GM18909 (cell line): ENCODE results near the gene HSPA1L.
"Not testable (repeated sequence)": the region's sequence is repeated elsewhere in the genome, so short reads cannot be mapped to it uniquely, and the experiment has no call there.

Experiments
- ATAC-seq: cut with Tn5 transposase; IDR thresholded peaks from one replicate; pipeline ENCODE4 v1.9.1; 2021; ENCODE audit warnings: mild to moderate bottlenecking; ENCODE audit not compliant: unreplicated experiment, poor library complexity

The HSPA1L gene

GRCh38 chr6:31815025-31815838 lies at the start of gene HSPA1L, which contains the start of gene HSPA1A:
Gene HSPA1L, minus strand, starts transcription at chr6:31815283. Its CDS starts 3,311 bp downstream, at chr6:31811972.
Gene HSPA1A, plus strand, starts transcription at chr6:31815543. Its CDS starts 214 bp downstream, at chr6:31815757.
- ATAC-seq = peak; percentile 47

- ATAC-seq = no peak
Observed at GRCh38 chr6:31864818-31865204, 49.7 kb upstream of the HSPA1L start.

GRCh38 chr6:31864123-31864562 lies 49.1 kb upstream of the HSPA1L start:
- not testable (repeated sequence) for ATAC-seq

GRCh38 chr6:31862344-31863235 lies 47.5 kb upstream of the HSPA1L start, which contains the start of gene NEU1:
Gene NEU1, minus strand, starts transcription at chr6:31862821. Its CDS starts 45 bp downstream, at chr6:31862776.
- ATAC-seq = peak; percentile 92

GRCh38 chr6:31861919-31862343 lies 46.8 kb upstream of the HSPA1L start:
- ATAC-seq = no peak

GRCh38 chr6:31861150-31861549 lies 46.1 kb upstream of the HSPA1L start:
- no peak for ATAC-seq

GRCh38 chr6:31860349-31860748 lies 45.3 kb upstream of the HSPA1L start:
- no peak for ATAC-seq

GRCh38 chr6:31859923-31860322 lies 44.8 kb upstream of the HSPA1L start:
- no peak for ATAC-seq

- ATAC-seq = no peak
Observed at GRCh38 chr6:31858707-31859106, 43.6 kb upstream of the HSPA1L start.

- not testable (repeated sequence) for ATAC-seq
Observed at GRCh38 chr6:31857774-31858173, 42.7 kb upstream of the HSPA1L start.

- ATAC-seq = not testable (repeated sequence)
Observed at GRCh38 chr6:31851980-31852718, 37.1 kb upstream of the HSPA1L start.

GRCh38 chr6:31851485-31851832 lies 36.4 kb upstream of the HSPA1L start:
- ATAC-seq = no peak

GRCh38 chr6:31850765-31851484 lies 35.8 kb upstream of the HSPA1L start:
- ATAC-seq = no peak

- ATAC-seq = no peak
Observed at GRCh38 chr6:31847276-31847978, 32.3 kb upstream of the HSPA1L start.

GRCh38 chr6:31844507-31844906 lies 29.4 kb upstream of the HSPA1L start:
- no peak for ATAC-seq

GRCh38 chr6:31842053-31842452 lies 27.0 kb upstream of the HSPA1L start:
- no peak for ATAC-seq

- ATAC-seq = not testable (repeated sequence)
Observed at GRCh38 chr6:31839779-31840126, 24.7 kb upstream of the HSPA1L start.

- no peak for ATAC-seq
Observed at GRCh38 chr6:31838968-31839367, 23.9 kb upstream of the HSPA1L start.

- not testable (repeated sequence) for ATAC-seq
Observed at GRCh38 chr6:31838114-31838553, 23.1 kb upstream of the HSPA1L start.
